GM12865 (cell line): ENCODE measurements around the gene PDE4D.
"Not testable (repeated sequence)": the region's sequence is repeated elsewhere in the genome, so short reads cannot be mapped to it uniquely, and the experiment has no call there.

ENCODE experiments used
- DNase-seq: peaks from one replicate; pipeline ENCODE4 v3.0.0; 2010; ENCODE audit warnings: low read depth
- H3K4me3 ChIP-seq: 2 replicates; pipeline ENCODE4 v1.5.1; 2011; ENCODE audit warnings: mild to moderate bottlenecking, low read depth, low read length, control low read depth
- TF ChIP-seq, protein P1 (sequence below): IDR thresholded peaks from 2 replicates; pipeline ENCODE4 v1.5.1; 2011; ENCODE audit warnings: low read length, control low read depth, low read depth, inconsistent platforms; ENCODE audit not compliant: insufficient read depth; ENCODE audit errors: missing control alignments

PDE4D gene

GRCh38 chr5:59749782-59750520 is 143.6 kb downstream of the PDE4D start:
- TF ChIP-seq, protein P1, sequence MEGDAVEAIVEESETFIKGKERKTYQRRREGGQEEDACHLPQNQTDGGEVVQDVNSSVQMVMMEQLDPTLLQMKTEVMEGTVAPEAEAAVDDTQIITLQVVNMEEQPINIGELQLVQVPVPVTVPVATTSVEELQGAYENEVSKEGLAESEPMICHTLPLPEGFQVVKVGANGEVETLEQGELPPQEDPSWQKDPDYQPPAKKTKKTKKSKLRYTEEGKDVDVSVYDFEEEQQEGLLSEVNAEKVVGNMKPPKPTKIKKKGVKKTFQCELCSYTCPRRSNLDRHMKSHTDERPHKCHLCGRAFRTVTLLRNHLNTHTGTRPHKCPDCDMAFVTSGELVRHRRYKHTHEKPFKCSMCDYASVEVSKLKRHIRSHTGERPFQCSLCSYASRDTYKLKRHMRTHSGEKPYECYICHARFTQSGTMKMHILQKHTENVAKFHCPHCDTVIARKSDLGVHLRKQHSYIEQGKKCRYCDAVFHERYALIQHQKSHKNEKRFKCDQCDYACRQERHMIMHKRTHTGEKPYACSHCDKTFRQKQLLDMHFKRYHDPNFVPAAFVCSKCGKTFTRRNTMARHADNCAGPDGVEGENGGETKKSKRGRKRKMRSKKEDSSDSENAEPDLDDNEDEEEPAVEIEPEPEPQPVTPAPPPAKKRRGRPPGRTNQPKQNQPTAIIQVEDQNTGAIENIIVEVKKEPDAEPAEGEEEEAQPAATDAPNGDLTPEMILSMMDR: no peak

GRCh38 chr5:59748036-59748663 is 145.4 kb downstream of the PDE4D start:
- not testable (repeated sequence) for H3K4me3 ChIP-seq, DNase-seq

More at GRCh38 chr5:59749782-59750520, 143.6 kb downstream of the PDE4D start:
- no peak for DNase-seq
- H3K4me3 ChIP-seq: no peak overlapping the region

- TF ChIP-seq, protein P1: no peak
- peak; percentile 14 for DNase-seq
- no peak overlapping the region for H3K4me3 ChIP-seq
Observed at GRCh38 chr5:59746241-59746765, 147.2 kb downstream of the PDE4D start.

- DNase-seq: no peak
- TF ChIP-seq, protein P1: no peak
- H3K4me3 ChIP-seq: no peak overlapping the region
Observed at GRCh38 chr5:59745415-59745863, 148.1 kb downstream of the PDE4D start.

- TF ChIP-seq, protein P1: no peak
- DNase-seq: no peak
- H3K4me3 ChIP-seq: no peak overlapping the region
Observed at GRCh38 chr5:59744531-59744992, 149.0 kb downstream of the PDE4D start.

DNA sequence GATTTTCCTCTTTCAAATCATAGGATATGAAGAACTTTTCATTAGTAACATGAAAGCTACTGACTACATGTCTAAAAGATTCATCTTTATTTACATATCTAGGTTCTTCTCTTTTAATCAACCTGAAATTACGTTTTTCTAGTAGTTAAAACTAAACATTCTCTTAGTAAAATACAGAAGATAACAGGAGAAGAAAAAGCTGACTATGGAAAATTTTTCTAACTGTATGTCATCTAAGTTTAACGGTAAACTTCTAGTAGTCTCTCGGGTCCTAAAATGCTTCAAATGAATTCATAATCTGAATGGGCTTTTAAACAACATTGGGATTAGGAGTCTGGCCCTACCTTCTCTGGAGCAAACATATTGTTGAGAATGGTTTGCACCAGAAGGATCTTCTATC is 151.9 kb downstream of the PDE4D start:
- TF ChIP-seq, protein P1: no peak
- no peak overlapping the region for H3K4me3 ChIP-seq

DNA sequence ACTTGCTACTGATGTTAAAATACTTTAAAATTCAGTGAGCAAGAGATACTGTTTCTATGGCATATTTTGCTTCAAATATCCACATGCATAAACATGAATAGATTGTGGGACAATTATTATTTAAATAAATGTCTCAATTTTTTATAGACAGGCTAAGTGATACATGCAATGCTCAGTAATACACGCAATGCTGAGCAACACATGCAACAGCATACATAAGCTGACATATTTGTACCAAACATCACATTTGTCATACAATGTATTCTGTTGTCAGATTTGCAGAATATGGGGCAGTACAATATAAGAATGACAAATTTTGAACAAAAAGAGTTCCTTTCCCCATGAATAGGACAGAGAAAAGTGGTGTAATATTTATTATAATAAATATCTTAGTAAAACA is 155.5 kb downstream of the PDE4D start:
- TF ChIP-seq, protein P1: no peak
- H3K4me3 ChIP-seq: no peak overlapping the region
- DNase-seq: no peak

More for the DNA sequence above, 151.9 kb downstream of the PDE4D start:
- DNase-seq: no peak
